ENCODE data around the gene MAOB.

Gene MAOB

DNA sequence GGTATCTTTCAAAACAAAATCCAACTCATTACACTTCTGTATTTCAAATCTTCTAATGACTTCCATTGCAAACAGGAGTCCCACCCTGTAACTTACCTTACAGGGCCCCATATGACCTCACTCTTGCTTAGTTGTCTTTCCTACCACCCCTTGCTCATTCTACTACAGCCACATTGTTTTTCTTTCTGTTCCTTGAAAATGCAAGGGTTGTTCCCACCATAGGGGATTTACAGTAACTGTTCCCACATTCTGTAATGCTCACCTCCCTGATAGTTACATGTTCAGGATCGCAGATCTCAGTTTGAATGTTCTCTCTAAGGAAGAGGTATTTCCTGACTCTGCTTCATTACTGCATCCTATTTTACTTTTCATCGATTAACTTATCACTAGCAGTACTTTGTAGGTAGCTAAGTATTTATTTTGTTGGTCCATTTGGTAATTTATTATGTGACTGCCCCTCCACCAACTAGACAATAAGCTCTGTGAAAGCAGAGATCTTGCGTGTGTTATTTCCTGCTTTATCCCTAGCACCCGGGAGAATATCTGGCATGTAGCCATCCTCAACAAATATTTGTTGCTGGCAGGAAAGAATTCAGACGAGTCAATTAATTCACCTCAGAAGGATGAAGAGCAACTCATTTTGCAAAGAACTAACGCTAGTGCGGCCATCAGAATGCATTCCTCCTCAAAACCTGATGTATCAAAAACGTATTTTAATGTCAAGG, 21.4 kb downstream of the MAOB start:
- DNase-seq: no peak

DNA sequence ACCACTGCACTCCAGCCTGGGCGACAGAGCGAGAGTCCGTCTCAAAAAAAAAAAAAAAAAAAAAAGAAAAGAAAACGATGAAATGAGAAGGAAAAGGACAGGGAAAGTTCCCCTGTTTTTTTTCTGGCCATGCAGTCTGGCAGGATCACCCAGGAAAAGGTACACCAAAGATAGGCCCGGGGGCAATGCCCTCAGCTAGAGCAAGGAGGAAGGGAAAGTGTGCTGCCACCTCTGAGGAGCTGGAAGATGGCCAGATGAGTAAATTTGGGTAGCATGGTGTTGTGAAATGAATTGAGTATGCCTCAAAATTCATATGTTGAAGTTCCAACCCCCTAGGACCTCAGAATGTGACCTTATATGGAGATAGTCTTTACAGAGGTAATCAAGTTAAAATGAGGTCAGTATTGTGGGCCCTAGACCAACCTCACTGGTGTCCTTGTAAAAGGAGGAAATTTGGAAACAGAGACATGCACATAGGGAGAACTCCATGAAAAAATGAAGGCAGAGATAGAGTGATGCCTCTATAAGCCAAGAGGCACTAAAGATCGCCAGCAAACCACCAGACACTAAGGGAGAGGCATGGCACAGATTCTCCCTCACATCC, 28.9 kb downstream of the MAOB start:
- no peak for DNase-seq

DNA sequence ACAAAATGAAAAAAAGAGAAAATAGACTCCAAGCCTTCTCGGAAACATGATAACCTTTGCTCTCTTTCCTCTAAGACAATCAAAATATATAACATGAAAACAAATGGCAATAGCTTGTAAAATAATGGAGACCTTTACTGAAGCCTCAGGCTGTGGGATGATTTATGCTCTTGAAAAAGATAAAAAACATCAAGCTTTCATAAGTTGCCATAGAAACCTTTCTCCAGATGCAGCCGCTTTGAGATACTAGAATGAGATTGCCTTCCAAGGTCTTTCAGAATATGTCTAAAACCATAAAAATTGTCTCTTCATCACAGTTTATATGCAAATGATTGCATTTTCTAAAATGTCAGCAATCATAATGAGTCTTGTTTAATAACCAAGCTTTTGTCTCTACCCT, 31.6 kb downstream of the MAOB start:
- no peak for DNase-seq

DNA sequence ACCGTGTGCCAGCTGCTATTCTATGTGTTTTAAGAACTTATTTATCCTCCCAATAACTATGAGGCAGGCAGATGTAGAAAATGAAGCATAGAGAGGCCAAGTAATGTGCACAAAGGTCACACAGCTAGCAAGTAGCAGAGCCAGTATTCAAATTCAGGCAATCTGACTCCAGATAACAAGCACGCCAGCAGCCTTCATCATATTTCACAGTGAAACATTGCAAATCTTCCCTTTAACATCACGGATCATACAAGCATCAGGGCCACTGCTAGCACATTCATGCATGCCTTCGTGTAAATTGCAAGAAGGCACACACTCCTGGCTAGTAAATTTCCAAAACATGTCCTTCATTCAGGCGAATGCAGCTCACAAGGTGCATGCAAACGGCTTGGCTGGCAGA, 33.1 kb downstream of the MAOB start:
- DNase-seq: no peak

DNA sequence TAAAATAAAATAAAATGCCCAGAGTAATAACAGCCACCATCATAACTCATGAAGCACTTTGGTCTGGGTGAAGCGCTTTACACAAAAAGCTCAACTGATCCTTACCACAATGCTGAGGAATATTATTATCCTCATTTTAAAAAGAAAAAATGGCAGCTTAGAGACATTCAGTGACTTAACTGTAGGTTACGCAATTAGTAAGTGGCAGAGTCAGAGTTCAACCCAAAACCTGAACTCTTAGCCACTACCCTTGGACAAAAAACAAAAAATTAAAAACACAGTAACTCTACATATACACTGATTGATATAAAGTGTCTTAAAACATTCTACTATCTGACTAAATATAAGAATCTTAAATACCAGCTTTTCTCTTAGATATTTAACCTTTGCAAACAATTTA, 34.9 kb downstream of the MAOB start:
- DNase-seq: no peak

DNA sequence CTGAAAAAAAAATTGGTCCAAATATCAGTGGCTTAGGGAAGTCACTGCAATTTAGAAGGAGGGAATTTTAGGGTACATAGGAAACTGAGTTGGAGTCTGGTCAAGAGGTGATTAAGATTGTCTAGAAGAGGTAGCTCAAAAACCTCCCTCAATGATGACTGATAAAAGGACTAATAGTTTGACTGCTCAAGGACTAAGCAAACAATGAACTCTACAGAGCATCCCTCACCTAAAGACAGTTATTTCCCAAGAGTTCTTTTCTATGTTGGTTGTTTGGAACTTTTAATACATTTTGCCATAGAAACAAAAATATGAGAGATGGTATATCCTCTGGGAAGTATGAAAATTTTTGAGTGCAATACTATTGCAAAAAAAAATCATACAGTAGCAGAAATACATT, 35.7 kb downstream of the MAOB start:
- no peak for DNase-seq

DNA sequence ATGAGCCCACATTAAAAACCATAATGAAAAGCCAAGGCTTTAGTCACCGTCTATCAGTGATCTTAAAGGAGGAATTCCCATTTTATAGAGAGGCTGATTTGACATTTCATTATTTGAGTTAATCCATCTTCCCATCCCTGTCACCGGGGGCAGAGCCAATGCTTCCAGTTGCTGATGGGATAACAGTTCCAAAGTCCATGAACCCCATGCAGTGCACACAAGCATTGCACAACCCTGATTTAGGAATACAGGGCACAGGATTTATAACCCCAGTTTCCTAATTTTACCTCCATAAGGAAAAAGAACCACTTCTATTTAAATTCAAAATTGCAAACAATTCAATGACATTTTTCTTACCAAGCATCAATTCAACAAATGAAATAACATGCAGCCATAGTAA, 36.5 kb downstream of the MAOB start:
- DNase-seq: no peak

GRCh38 chrX:43840265-43840664, 42.0 kb downstream of the MAOB start:
- DNase-seq: no peak

DNA sequence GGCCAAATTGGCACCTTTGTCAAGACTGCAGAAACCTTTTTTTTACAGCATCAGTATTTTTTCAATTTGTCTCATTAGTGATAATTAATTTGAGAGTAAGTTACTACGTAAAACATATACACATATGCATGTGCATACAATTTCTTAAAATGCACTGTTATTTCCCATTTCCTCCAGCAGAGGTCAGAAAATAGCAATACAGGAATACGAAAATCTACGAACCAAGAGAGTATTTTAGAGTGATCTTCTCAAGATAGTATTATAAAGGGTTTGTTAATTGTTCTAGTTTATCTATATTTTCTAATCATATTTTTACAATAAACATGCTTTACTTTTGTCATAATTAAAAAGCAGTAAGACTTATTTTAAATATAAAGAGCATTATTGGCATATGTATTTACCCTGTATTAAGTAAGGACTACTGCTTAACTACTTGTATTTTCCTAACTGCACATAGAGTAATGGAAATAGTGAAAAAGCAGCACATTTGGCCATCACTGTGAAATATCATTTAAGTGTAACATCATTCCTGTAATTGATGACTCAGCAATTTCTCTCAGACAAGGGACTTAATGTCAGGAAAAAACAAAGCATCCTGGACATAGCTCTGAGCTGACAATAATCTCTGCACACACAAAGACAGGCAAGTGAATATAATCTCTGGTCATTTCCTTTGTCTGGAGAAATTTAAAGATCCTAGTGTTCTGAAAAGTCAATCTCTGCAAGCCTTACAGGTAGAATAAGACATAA, 45.6 kb downstream of the MAOB start:
- peak in 1 of 2 donors; percentile 10 for DNase-seq

DNA sequence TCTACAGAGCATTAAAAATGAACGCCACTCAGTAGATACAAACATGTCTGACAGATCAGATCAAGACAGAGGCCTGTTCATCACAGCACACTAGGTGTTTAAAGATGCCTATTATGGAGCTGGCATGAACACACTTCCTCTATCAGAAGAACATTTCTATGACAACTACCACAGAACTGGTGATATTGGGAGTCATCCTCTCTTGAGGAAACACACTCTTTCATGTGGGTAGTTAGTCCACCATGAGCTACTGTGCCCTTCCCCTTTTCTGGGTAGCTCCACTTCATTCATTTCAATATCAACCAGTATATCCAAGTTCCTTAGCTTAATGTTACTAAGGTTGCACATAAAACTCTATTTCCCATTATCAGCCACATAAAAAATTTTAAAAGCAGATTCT, 46.7 kb downstream of the MAOB start:
- no peak for DNase-seq

DNA sequence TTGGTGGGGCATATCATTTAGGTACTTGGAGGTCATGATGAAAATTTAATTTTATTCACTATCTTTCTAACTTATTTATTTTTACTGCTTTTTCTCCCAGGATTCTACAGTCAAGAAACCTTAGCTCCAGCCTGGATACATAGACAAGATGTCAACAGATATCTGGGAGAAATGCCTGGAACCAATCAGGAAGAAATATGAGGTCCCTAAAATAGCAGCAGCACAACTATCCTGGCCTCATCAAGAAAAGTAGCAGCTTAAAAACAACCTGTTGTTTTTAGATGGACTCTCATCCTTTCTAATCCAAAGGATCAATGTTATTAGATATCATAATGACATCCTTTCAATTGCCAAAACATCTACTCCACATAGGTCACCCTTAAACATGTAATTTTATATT, 54.5 kb downstream of the MAOB start:
- DNase-seq: no peak

- DNase-seq: no peak
Observed at GRCh38 chrX:43822014-43822413, 60.2 kb downstream of the MAOB start.

- no peak for DNase-seq
Observed at GRCh38 chrX:43817444-43817843, 64.8 kb downstream of the MAOB start.

GRCh38 chrX:43815209-43815608, 67.0 kb downstream of the MAOB start:
- no peak for DNase-seq

- no peak for DNase-seq
Observed at GRCh38 chrX:43813898-43814297, 68.4 kb downstream of the MAOB start.

DNA sequence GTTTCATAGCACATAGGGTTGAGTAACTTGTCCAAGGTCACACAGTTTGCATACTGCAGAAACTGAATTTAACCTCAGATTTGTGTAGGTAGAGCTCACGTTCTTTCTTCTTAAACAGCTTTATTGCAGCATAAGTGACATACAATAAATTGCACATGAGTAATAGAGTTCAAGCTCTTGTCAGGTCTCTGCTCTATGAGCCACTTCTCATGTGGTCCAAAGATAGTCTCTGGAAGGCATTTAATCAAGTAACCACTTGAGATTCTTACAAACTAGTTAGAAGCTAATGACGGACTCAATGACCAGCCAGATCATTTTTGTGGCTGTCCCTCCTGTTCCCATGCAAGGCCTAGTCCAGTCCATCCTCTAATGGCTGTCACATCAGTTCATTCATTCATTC, 68.9 kb downstream of the MAOB start:
- no peak for DNase-seq

- DNase-seq: no peak
Observed at GRCh38 chrX:43809463-43809862, 72.8 kb downstream of the MAOB start.

- no peak for DNase-seq
Observed at GRCh38 chrX:43808231-43808630, 74.0 kb downstream of the MAOB start.

GRCh38 chrX:43805579-43805978, 76.7 kb downstream of the MAOB start:
- DNase-seq: no peak

- DNase-seq: no peak
Observed at GRCh38 chrX:43804021-43804420, 78.2 kb downstream of the MAOB start.

GRCh38 chrX:43785930-43786591, 96.2 kb downstream of the MAOB start:
- no peak for DNase-seq

- DNase-seq: no peak
Observed at GRCh38 chrX:43758044-43758443, 124.2 kb downstream of the MAOB start.

DNA sequence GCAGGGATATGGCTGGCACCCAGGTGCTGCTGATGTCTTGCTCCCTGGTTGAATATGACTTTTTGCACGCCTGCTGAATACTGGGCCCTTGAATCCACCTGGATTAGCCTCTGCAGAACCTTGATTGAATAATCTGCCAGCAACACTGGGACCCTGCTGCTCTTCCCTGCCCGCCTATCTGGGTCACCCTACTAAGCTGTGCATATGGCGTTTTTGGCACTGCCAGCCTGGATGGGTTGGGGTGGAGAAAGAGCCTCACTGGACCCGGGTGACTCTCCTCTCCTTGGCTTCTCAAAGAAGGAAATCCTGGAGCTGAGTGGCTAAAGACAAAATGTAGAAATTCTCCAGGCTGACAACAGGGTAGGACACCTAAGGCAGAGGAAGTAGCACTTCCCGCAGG, 126.2 kb downstream of the MAOB start:
- DNase-seq: no peak

DNA sequence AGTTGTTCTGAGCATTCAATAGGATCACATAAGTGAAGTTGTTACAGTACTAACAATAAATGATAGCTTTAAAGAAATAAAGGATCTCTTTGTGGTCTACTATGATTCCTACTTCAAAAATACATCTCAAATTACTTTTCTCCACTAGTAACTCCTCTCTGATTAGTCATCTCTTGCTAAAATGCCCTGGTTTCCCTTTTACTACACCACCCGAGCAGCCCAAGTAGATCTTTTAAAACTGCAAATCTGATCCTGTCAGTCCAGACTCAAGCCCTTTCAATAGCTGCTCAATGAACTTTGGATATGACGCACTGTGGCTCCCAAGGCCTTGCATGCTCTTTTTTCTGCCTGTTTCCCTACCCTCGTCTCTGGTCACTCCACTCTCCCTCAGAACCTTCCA, 128.6 kb downstream of the MAOB start:
- no peak for DNase-seq
